GM12864 (cell line): ENCODE data around the gene DOC2A.

Source experiments
- DNase-seq: peaks from one replicate; pipeline ENCODE4 v3.0.0-alpha.2; 2011; ENCODE audit warnings: low read depth
- H3K4me3 ChIP-seq: 2 replicates; pipeline ENCODE4 v1.5.1; 2011; ENCODE audit warnings: mild to moderate bottlenecking, low read depth, low read length, control low read depth
- TF ChIP-seq, protein P1 (sequence below): IDR thresholded peaks from 2 replicates; pipeline ENCODE4 v1.5.1; 2011; ENCODE audit warnings: low read depth, mild to moderate bottlenecking, moderate library complexity, low read length, control low read depth, inconsistent platforms; ENCODE audit errors: missing control alignments

The DOC2A gene

GRCh38 chr16:29995324-29995910, 15.4 kb downstream of the DOC2A start, which contains the start of gene HIRIP3:
HIRIP3 (minus strand) TSS chr16:29995617; CDS start chr16:29995605, 12 bp downstream.
- peak within 1 kb of the TSS; percentile 80 for H3K4me3 ChIP-seq
- peak; percentile 47 for DNase-seq
- TF ChIP-seq, protein P1, sequence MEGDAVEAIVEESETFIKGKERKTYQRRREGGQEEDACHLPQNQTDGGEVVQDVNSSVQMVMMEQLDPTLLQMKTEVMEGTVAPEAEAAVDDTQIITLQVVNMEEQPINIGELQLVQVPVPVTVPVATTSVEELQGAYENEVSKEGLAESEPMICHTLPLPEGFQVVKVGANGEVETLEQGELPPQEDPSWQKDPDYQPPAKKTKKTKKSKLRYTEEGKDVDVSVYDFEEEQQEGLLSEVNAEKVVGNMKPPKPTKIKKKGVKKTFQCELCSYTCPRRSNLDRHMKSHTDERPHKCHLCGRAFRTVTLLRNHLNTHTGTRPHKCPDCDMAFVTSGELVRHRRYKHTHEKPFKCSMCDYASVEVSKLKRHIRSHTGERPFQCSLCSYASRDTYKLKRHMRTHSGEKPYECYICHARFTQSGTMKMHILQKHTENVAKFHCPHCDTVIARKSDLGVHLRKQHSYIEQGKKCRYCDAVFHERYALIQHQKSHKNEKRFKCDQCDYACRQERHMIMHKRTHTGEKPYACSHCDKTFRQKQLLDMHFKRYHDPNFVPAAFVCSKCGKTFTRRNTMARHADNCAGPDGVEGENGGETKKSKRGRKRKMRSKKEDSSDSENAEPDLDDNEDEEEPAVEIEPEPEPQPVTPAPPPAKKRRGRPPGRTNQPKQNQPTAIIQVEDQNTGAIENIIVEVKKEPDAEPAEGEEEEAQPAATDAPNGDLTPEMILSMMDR, result no peak

DNA sequence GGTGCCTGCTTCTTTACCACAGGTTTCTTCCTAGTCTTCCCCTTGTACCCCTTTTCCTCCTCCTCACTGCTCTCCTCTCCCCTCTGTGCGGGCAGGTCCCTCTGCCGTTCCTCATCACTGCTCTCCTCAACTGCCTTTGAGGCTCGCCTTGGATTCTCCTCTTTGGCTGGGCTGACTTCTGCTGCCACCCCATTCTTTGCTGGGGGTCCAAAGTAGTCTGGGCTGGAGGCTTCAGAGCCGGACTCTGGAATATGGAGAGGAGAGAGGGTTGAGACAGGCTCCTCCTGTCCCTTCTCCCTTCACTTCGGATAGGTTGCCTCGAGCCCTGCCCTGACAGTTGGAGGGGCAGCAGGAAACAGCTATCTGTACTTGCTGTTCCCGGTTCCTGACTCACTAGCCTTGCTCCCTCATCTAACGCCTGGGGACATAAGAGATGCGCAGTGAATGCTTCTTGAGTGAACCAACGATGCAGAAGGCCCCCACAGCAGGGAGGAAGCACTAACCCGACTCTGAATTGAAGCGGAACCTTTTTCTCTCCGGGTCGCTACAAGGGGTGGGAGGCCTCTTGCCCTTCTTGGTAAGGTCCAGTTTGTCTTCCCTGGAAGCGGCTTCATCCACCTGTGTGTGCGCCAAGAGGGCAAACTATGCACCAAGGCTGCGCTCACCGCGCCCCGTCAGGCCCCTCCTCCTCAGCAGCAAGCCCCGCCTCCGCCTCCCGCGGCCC, 16.1 kb downstream of the DOC2A start:
- peak overlapping the region; percentile 80 for H3K4me3 ChIP-seq
- no peak for DNase-seq
- TF ChIP-seq, protein P1, result no peak

DNA sequence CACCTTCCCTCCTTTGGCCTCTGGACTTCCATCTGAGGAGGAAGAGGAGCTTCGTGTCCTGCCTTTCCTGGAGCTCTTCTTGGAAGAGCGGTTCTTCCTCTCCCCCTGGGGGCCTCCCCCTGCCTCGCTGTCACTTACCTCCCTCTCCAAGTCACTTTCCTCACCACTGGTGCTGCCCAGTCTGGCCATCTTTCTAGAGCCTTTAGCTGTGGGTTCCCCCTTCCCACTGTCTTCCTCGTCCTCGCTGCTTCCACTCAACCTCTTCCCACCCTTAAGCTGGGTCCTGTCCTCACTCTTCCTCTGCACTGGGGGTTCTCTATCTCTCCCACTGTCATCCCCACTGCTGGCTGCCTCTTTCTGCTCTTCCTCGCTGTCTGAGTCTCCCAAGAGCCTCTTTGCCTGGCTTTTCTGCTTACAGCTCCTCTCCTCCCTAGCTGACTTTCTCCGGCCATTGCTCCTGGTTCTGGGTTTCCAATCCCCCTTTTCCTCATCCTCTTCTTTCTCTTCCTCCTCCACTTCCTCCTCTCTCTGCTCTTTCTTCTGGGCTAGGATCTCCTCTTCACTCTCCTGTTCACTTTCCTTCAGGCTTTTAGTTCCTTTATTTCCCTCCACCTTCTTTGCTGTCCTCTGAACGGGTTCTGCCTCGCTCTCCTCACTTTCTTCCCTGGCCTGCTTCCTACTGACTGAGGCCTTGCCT, 16.8 kb downstream of the DOC2A start:
- DNase-seq, result no peak
- peak overlapping the region; percentile 80; the same call in 1 of the 2 replicates for H3K4me3 ChIP-seq
- TF ChIP-seq, protein P1, result no peak

GRCh38 chr16:29993191-29993902, 17.5 kb downstream of the DOC2A start:
- no peak for DNase-seq
- TF ChIP-seq, protein P1, result no peak
- H3K4me3 ChIP-seq, result no peak overlapping the region

- H3K4me3 ChIP-seq, result no peak overlapping the region
- TF ChIP-seq, protein P1, result no peak
- DNase-seq, result no peak
These were observed 18.4 kb downstream of the DOC2A start for GRCh38 chr16:29992344-29992967.

DNA sequence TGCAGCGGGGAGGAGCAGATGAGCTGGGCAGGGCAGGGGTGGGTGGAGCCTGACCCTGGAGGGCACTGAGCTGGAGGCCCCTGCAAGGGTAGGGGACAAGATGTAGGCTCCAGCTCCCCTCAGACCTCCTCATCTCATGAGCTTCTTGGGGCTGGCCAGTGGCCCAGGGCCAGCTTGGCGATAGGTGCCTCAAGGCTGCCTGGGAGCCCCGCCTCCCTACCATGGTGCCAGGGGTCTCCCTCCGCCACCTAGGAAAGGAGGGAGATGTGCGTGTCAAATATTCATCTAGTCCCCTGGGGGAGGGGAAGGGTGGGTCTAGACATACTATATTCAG, 19.3 kb downstream of the DOC2A start:
- no peak for DNase-seq

More for the DNA sequence above, 19.3 kb downstream of the DOC2A start:
- H3K4me3 ChIP-seq, result no peak overlapping the region
- TF ChIP-seq, protein P1, result no peak
